HFF-Myc (cell line): Measurements from ENCODE around the gene C9orf85.

Source experiments
- DNase-seq: peaks from one replicate; pipeline ENCODE4 v3.0.0-alpha.2; 2011; ENCODE audit warnings: low read depth; ENCODE audit errors: extremely low read depth
- H3K4me3 ChIP-seq: replicated peaks from 2 replicates; pipeline ENCODE4 v1.5.1; 2011; ENCODE audit warnings: low read depth, mild to moderate bottlenecking, control low read depth, low read length
- CTCF ChIP-seq: IDR thresholded peaks from 2 replicates; pipeline ENCODE4 v1.5.1; 2012; ENCODE audit warnings: mild to moderate bottlenecking, low read depth, low read length, control low read depth; ENCODE audit errors: missing control alignments

Gene C9orf85

GRCh38 chr9:71904076-71904475 is 7.4 kb upstream of the C9orf85 start:
- DNase-seq, result no peak
- H3K4me3 ChIP-seq, result no peak overlapping the region
- TF ChIP-seq CTCF, result no peak

- H3K4me3 ChIP-seq, result peak overlapping the region; percentile 93
- no peak for DNase-seq
- TF ChIP-seq CTCF, result no peak
Observed at GRCh38 chr9:71908825-71909224, 2.6 kb upstream of the C9orf85 start.

GRCh38 chr9:71909887-71910649 is 1.4 kb upstream of the C9orf85 start:
- TF ChIP-seq CTCF, result no peak
- peak overlapping the region; percentile 93 for H3K4me3 ChIP-seq
- DNase-seq, result no peak

- H3K4me3 ChIP-seq, result peak overlapping the region; percentile 93
- no peak for DNase-seq
- TF ChIP-seq CTCF, result no peak
Observed at GRCh38 chr9:71910650-71911060, 784 bp upstream of the C9orf85 start.

GRCh38 chr9:71911908-71912335 is 483 bp downstream of the C9orf85 start:
- TF ChIP-seq CTCF, result no peak
- DNase-seq, result peak; percentile 33
- H3K4me3 ChIP-seq, result peak overlapping the region; percentile 93

GRCh38 chr9:71915495-71915894 is 4.1 kb downstream of the C9orf85 start:
- DNase-seq, result no peak
- TF ChIP-seq CTCF, result no peak
- H3K4me3 ChIP-seq, result no peak overlapping the region
